GM13976 (cell line): ENCODE results near the gene RAPH1.

ENCODE experiments used
- DNase-seq: peaks from one replicate; pipeline ENCODE4 v3.0.0; 2012; ENCODE audit warnings: low spot score
- CTCF ChIP-seq: IDR thresholded peaks from 2 replicates; pipeline ENCODE4 v1.5.1; 2012; ENCODE audit warnings: borderline replicate concordance, mild to moderate bottlenecking; ENCODE audit not compliant: insufficient read depth; ENCODE audit errors: extremely low read depth, missing control alignments, control extremely low read depth
- in situ Hi-C: fragments of 300-500 bp; cut with MboI; formaldehyde crosslinking; loops from one replicate; pipeline ENCODE4 v1.12.0; 2022; ENCODE audit warnings: low sequenced_read_pairs, mixed read lengths, inconsistent platforms; ENCODE audit not compliant: unreplicated experiment

RAPH1 gene

GRCh38 chr2:203535078-203535783 is at the start of gene RAPH1:
Gene RAPH1, minus strand, starts transcription at chr2:203535301. Its CDS starts 39,948 bp downstream, at chr2:203495353.
- in situ Hi-C loops, result no loop called here
- DNase-seq, result peak; percentile 81
- no peak for TF ChIP-seq CTCF

GRCh38 chr2:203584784-203585183 is 49.7 kb upstream of the RAPH1 start:
- no peak for TF ChIP-seq CTCF
- in situ Hi-C loops, result no loop called here
- DNase-seq, result no peak

- in situ Hi-C loops, result no loop called here
- no peak for DNase-seq
- TF ChIP-seq CTCF, result no peak
These were observed 48.6 kb upstream of the RAPH1 start for GRCh38 chr2:203583701-203584100.

GRCh38 chr2:203583084-203583695 is 48.1 kb upstream of the RAPH1 start:
- in situ Hi-C loops, result no loop called here
- no peak for TF ChIP-seq CTCF

GRCh38 chr2:203582468-203582867 is 47.4 kb upstream of the RAPH1 start:
- DNase-seq, result no peak
- in situ Hi-C loops, result no loop called here
- TF ChIP-seq CTCF, result no peak

More at GRCh38 chr2:203583084-203583695, 48.1 kb upstream of the RAPH1 start:
- no peak for DNase-seq

- in situ Hi-C loops, result no loop called here
- DNase-seq, result no peak
- no peak for TF ChIP-seq CTCF
These were observed 45.7 kb upstream of the RAPH1 start for GRCh38 chr2:203580844-203581243.
